ENCODE measurements around the gene RHOV. TPM values are rescaled to one million over a fixed set of nuclear protein-coding genes. Genes with fewer than 3 reads are reported as not detected.

RHOV gene
- polyA plus RNA-seq, 1 donor from 2014 or later: 2.8 TPM

GRCh38 chr15:40899536-40900207 is 25.6 kb upstream of the RHOV start:
- Histone ChIP-seq H4K20me1 (ENCODE audit: insufficient read depth) (peaks cover 8% of the 10 kb centered on the region), H3K9me3 (ENCODE audit: low read length) (no peaks in the 10 kb centered on the region), H3K4me2 (ENCODE audit: low read length) (no peak overlapping the region), H3K4me3 (ENCODE audit: low read length) (no peak overlapping the region), H3K9ac (ENCODE audit: low read length) (no peak overlapping the region), H3K27ac (ENCODE audit: low read length) (no peak overlapping the region), H3K79me2 (replicated peaks; ENCODE audit: insufficient read depth, low read length) (peaks cover 13% of the 10 kb centered on the region), H3K36me3 (ENCODE audit: insufficient read depth, low read length) (no peaks in the 10 kb centered on the region), H3K9me2 (ENCODE audit: insufficient read depth, low read length) (no peaks in the 10 kb centered on the region), H2AFZ (ENCODE audit: low read depth, low read length) (no peak overlapping the region), H3F3A (ENCODE audit: insufficient read depth, low read length, poor library complexity, severe bottlenecking) (peaks cover 4% of the 10 kb centered on the region), H3K27me3 (ENCODE audit: insufficient read depth, low read depth, low read length) (no peaks in the 10 kb centered on the region)
- no peak for TF ChIP-seq EZH2 (IDR thresholded peaks at IDR 0.05; ENCODE audit: borderline replicate concordance, insufficient read depth, low read length, poor library complexity, severe bottlenecking)
- TF ChIP-seq EP300 (conservative IDR thresholded peaks at IDR 0.05; ENCODE audit: poor library complexity, severe bottlenecking): no peak
- no peak for TF ChIP-seq POLR2AphosphoS5 (IDR thresholded peaks at IDR 0.05)
- TF ChIP-seq CTCF (IDR thresholded peaks at IDR 0.05; ENCODE audit: poor library complexity, severe bottlenecking): no peak
- TF ChIP-seq TAF1 (IDR thresholded peaks at IDR 0.05; ENCODE audit: low read depth): no peak
- TF ChIP-seq RAD21 (conservative IDR thresholded peaks at IDR 0.05): no peak
- no peak for TF ChIP-seq MXI1 (conservative IDR thresholded peaks at IDR 0.05; ENCODE audit: poor library complexity, severe bottlenecking)
- TF ChIP-seq REST (IDR thresholded peaks at IDR 0.05; ENCODE audit: borderline replicate concordance): no peak
- no peak for TF ChIP-seq SMC3 (conservative IDR thresholded peaks at IDR 0.05; ENCODE audit: poor library complexity)

GRCh38 chr15:40894681-40895448 is 20.8 kb upstream of the RHOV start:
- TF ChIP-seq REST (IDR thresholded peaks at IDR 0.05; ENCODE audit: borderline replicate concordance): no peak
- TF ChIP-seq CTCF (IDR thresholded peaks at IDR 0.05; ENCODE audit: poor library complexity, severe bottlenecking): peak; percentile 64
- no peaks in the 10 kb centered on the region for H3K36me3 ChIP-seq (ENCODE audit: insufficient read depth, low read length)
- H3K9me2 ChIP-seq (ENCODE audit: insufficient read depth, low read length): no peaks in the 10 kb centered on the region
- H3K27ac ChIP-seq (ENCODE audit: low read length): peak overlapping the region; percentile 75
- no peaks in the 10 kb centered on the region for H3F3A ChIP-seq (ENCODE audit: insufficient read depth, low read length, poor library complexity, severe bottlenecking)
- peak overlapping the region; percentile 30 for H2AFZ ChIP-seq (ENCODE audit: low read depth, low read length)
- H3K4me2 ChIP-seq (ENCODE audit: low read length): peak overlapping the region; percentile 66
- H3K79me2 ChIP-seq (replicated peaks; ENCODE audit: insufficient read depth, low read length): peaks cover 13% of the 10 kb centered on the region
- no peaks in the 10 kb centered on the region for H3K27me3 ChIP-seq (ENCODE audit: insufficient read depth, low read depth, low read length)
- H4K20me1 ChIP-seq (ENCODE audit: insufficient read depth): no peaks in the 10 kb centered on the region
- H3K9ac ChIP-seq (ENCODE audit: low read length): peak overlapping the region; percentile 86
- no peaks in the 10 kb centered on the region for H3K9me3 ChIP-seq (ENCODE audit: low read length)
- H3K4me3 ChIP-seq (ENCODE audit: low read length): peak overlapping the region; percentile 90
